ENCODE measurements around the gene PHF13. TPM values are rescaled to one million over a fixed set of nuclear protein-coding genes. Genes with fewer than 3 reads are reported as not detected.

The PHF13 gene
- polyA plus RNA-seq (2013, experiment 1 of 4): 45.6 TPM
- 54.9 TPM for polyA plus RNA-seq (2013, experiment 2 of 4)
- polyA plus RNA-seq (2013, experiment 3 of 4): 33.7 TPM
- polyA plus RNA-seq (2013, experiment 4 of 4): 37.7 TPM

GRCh38 chr1:6613361-6614018, at the start of gene PHF13:
Gene PHF13 (plus strand): TSS chr1:6613731. CDS start chr1:6614067, 336 bp downstream.
- H3K27ac ChIP-seq (ENCODE audit: insufficient read depth, low read depth, low read length, poor library complexity, severe bottlenecking): peak within 1 kb of the TSS; percentile 50
- no peaks in the 10 kb centered on the region for H3K9me3 ChIP-seq (ENCODE audit: control insufficient read depth, low read length)
- peaks cover 7% of the 10 kb centered on the region for H3K27me3 ChIP-seq (ENCODE audit: control insufficient read depth, insufficient read depth, low read length, poor library complexity, severe bottlenecking)
- peaks cover 3% of the 10 kb centered on the region for H3K4me1 ChIP-seq (ENCODE audit: control insufficient read depth, insufficient read depth, low read length)
- WGBS, 2 experiments: 0% methylated on average over 84 of the region's 84 CpGs
- peaks cover 10% of the 10 kb centered on the region for H3K36me3 ChIP-seq (ENCODE audit: control insufficient read depth, insufficient read depth, low read length)
- peak within 1 kb of the TSS; percentile 93 for H3K4me3 ChIP-seq (ENCODE audit: insufficient read depth, low read depth, low read length)

GRCh38 chr1:6569033-6569432, 44.5 kb upstream of the PHF13 start:
- Histone ChIP-seq H3K4me3 (ENCODE audit: insufficient read depth, low read depth, low read length) (no peak overlapping the region), H3K9me3 (ENCODE audit: control insufficient read depth, low read length) (no peaks in the 10 kb centered on the region), H3K27me3 (ENCODE audit: control insufficient read depth, insufficient read depth, low read length, poor library complexity, severe bottlenecking) (peaks cover 19% of the 10 kb centered on the region), H3K4me1 (ENCODE audit: control insufficient read depth, insufficient read depth, low read length) (no peaks in the 10 kb centered on the region), H3K36me3 (ENCODE audit: control insufficient read depth, insufficient read depth, low read length) (no peaks in the 10 kb centered on the region), H3K27ac (ENCODE audit: insufficient read depth, low read depth, low read length, poor library complexity, severe bottlenecking) (no peak overlapping the region)
- WGBS, 2 experiments: 93% methylated on average over 11 of the region's 11 CpGs

GRCh38 chr1:6570100-6570499, 43.4 kb upstream of the PHF13 start:
- 84 to 86% methylated on average over 2 to 3 of the region's 3 CpGs for WGBS, 2 experiments
- H3K36me3 ChIP-seq (ENCODE audit: control insufficient read depth, insufficient read depth, low read length): no peaks in the 10 kb centered on the region
- peaks cover 11% of the 10 kb centered on the region for H3K27me3 ChIP-seq (ENCODE audit: control insufficient read depth, insufficient read depth, low read length, poor library complexity, severe bottlenecking)
- H3K4me3 ChIP-seq (ENCODE audit: insufficient read depth, low read depth, low read length): no peak overlapping the region
- H3K9me3 ChIP-seq (ENCODE audit: control insufficient read depth, low read length): no peaks in the 10 kb centered on the region
- no peak overlapping the region for H3K27ac ChIP-seq (ENCODE audit: insufficient read depth, low read depth, low read length, poor library complexity, severe bottlenecking)
- H3K4me1 ChIP-seq (ENCODE audit: control insufficient read depth, insufficient read depth, low read length): no peaks in the 10 kb centered on the region

GRCh38 chr1:6570987-6571386, 42.5 kb upstream of the PHF13 start:
- 73 to 75% methylated on average over 5 of the region's 5 CpGs for WGBS, 2 experiments
- Histone ChIP-seq H3K27me3 (ENCODE audit: control insufficient read depth, insufficient read depth, low read length, poor library complexity, severe bottlenecking) (peaks cover 2% of the 10 kb centered on the region), H3K9me3 (ENCODE audit: control insufficient read depth, low read length) (no peaks in the 10 kb centered on the region), H3K4me1 (ENCODE audit: control insufficient read depth, insufficient read depth, low read length) (no peaks in the 10 kb centered on the region), H3K4me3 (ENCODE audit: insufficient read depth, low read depth, low read length) (no peak overlapping the region), H3K36me3 (ENCODE audit: control insufficient read depth, insufficient read depth, low read length) (no peaks in the 10 kb centered on the region), H3K27ac (ENCODE audit: insufficient read depth, low read depth, low read length, poor library complexity, severe bottlenecking) (no peak overlapping the region)

GRCh38 chr1:6572653-6573383, 40.7 kb upstream of the PHF13 start:
- Histone ChIP-seq H3K27me3 (ENCODE audit: control insufficient read depth, insufficient read depth, low read length, poor library complexity, severe bottlenecking) (no peaks in the 10 kb centered on the region), H3K9me3 (ENCODE audit: control insufficient read depth, low read length) (no peaks in the 10 kb centered on the region), H3K27ac (ENCODE audit: insufficient read depth, low read depth, low read length, poor library complexity, severe bottlenecking) (no peak overlapping the region), H3K4me1 (ENCODE audit: control insufficient read depth, insufficient read depth, low read length) (no peaks in the 10 kb centered on the region), H3K4me3 (ENCODE audit: insufficient read depth, low read depth, low read length) (no peak overlapping the region), H3K36me3 (ENCODE audit: control insufficient read depth, insufficient read depth, low read length) (no peaks in the 10 kb centered on the region)
- WGBS, 2 experiments: 79 to 82% methylated on average over 12 of the region's 12 CpGs

- Histone ChIP-seq H3K4me3 (ENCODE audit: insufficient read depth, low read depth, low read length) (no peak overlapping the region), H3K27me3 (ENCODE audit: control insufficient read depth, insufficient read depth, low read length, poor library complexity, severe bottlenecking) (no peaks in the 10 kb centered on the region), H3K4me1 (ENCODE audit: control insufficient read depth, insufficient read depth, low read length) (peaks cover 3% of the 10 kb centered on the region), H3K36me3 (ENCODE audit: control insufficient read depth, insufficient read depth, low read length) (no peaks in the 10 kb centered on the region), H3K27ac (ENCODE audit: insufficient read depth, low read depth, low read length, poor library complexity, severe bottlenecking) (no peak overlapping the region), H3K9me3 (ENCODE audit: control insufficient read depth, low read length) (no peaks in the 10 kb centered on the region)
- 75 to 78% methylated on average over 8 of the region's 8 CpGs for WGBS, 2 experiments
Observed at GRCh38 chr1:6574025-6574620, 39.4 kb upstream of the PHF13 start.

- H3K4me3 ChIP-seq (ENCODE audit: insufficient read depth, low read depth, low read length): no peak overlapping the region
- peaks cover 8% of the 10 kb centered on the region for H3K4me1 ChIP-seq (ENCODE audit: control insufficient read depth, insufficient read depth, low read length)
- no peaks in the 10 kb centered on the region for H3K9me3 ChIP-seq (ENCODE audit: control insufficient read depth, low read length)
- no peak overlapping the region for H3K27ac ChIP-seq (ENCODE audit: insufficient read depth, low read depth, low read length, poor library complexity, severe bottlenecking)
- no peaks in the 10 kb centered on the region for H3K36me3 ChIP-seq (ENCODE audit: control insufficient read depth, insufficient read depth, low read length)
- no peaks in the 10 kb centered on the region for H3K27me3 ChIP-seq (ENCODE audit: control insufficient read depth, insufficient read depth, low read length, poor library complexity, severe bottlenecking)
- WGBS, 2 experiments: 90 to 92% methylated on average over 14 of the region's 14 CpGs
Observed at GRCh38 chr1:6574818-6575217, 38.7 kb upstream of the PHF13 start.

GRCh38 chr1:6577831-6578525, 35.6 kb upstream of the PHF13 start:
- Histone ChIP-seq H3K27ac (ENCODE audit: insufficient read depth, low read depth, low read length, poor library complexity, severe bottlenecking) (no peak overlapping the region), H3K4me1 (ENCODE audit: control insufficient read depth, insufficient read depth, low read length) (peaks cover 17% of the 10 kb centered on the region), H3K9me3 (ENCODE audit: control insufficient read depth, low read length) (no peaks in the 10 kb centered on the region), H3K27me3 (ENCODE audit: control insufficient read depth, insufficient read depth, low read length, poor library complexity, severe bottlenecking) (no peaks in the 10 kb centered on the region), H3K36me3 (ENCODE audit: control insufficient read depth, insufficient read depth, low read length) (no peaks in the 10 kb centered on the region), H3K4me3 (ENCODE audit: insufficient read depth, low read depth, low read length) (no peak overlapping the region)
- 86 to 87% methylated on average over 6 of the region's 6 CpGs for WGBS, 2 experiments

- Histone ChIP-seq H3K27me3 (ENCODE audit: control insufficient read depth, insufficient read depth, low read length, poor library complexity, severe bottlenecking) (no peaks in the 10 kb centered on the region), H3K4me1 (ENCODE audit: control insufficient read depth, insufficient read depth, low read length) (peaks cover 17% of the 10 kb centered on the region), H3K36me3 (ENCODE audit: control insufficient read depth, insufficient read depth, low read length) (no peaks in the 10 kb centered on the region), H3K27ac (ENCODE audit: insufficient read depth, low read depth, low read length, poor library complexity, severe bottlenecking) (no peak overlapping the region), H3K9me3 (ENCODE audit: control insufficient read depth, low read length) (no peaks in the 10 kb centered on the region), H3K4me3 (ENCODE audit: insufficient read depth, low read depth, low read length) (peak overlapping the region; percentile 96)
- WGBS, 2 experiments: 92 to 93% methylated on average over 14 of the region's 14 CpGs
Observed at GRCh38 chr1:6578624-6579373, 34.7 kb upstream of the PHF13 start.

All from ectodermal cell (in vitro differentiated cells).